Sciatic nerve (tissue), 2 donors: ENCODE data around the gene C1QTNF1. TPM values are rescaled to one million over a fixed set of nuclear protein-coding genes. Genes with fewer than 3 reads are reported as not detected.

Experiments used
- ATAC-seq: fragments of 200-7000 bp; cut with Tn5 transposase; one replicate; pipeline ENCODE4 v1.9.1; 2020; ENCODE audit warnings: mild to moderate bottlenecking, moderate library complexity
- DNase-seq: peaks from one replicate; pipeline ENCODE4 v3.0.0-alpha.2; 2020; ENCODE audit warnings: low spot score
- intact Hi-C: fragments of 100-400 bp; cut with DNase I; formaldehyde crosslinking; loops from one replicate; pipeline ENCODE4 v1.14.2; 2022
- total RNA-seq: library from RNA; stranded (reverse); fragmentation: NEBNext Ultra II Directional; extraction: Animal tissue kit (Norgen Biotek cat#: 25700); gene quantifications from one replicate; pipeline ENCODE4 v1.2.1, GENCODE V29; 2021
- donor health status: DM: no; HTN: no; CAD: no.
- donor health status: DM: no; HTN: no; CAD: no.

Gene C1QTNF1
- total RNA-seq, 1 donor from 2014 or later = 22.6 TPM

DNA sequence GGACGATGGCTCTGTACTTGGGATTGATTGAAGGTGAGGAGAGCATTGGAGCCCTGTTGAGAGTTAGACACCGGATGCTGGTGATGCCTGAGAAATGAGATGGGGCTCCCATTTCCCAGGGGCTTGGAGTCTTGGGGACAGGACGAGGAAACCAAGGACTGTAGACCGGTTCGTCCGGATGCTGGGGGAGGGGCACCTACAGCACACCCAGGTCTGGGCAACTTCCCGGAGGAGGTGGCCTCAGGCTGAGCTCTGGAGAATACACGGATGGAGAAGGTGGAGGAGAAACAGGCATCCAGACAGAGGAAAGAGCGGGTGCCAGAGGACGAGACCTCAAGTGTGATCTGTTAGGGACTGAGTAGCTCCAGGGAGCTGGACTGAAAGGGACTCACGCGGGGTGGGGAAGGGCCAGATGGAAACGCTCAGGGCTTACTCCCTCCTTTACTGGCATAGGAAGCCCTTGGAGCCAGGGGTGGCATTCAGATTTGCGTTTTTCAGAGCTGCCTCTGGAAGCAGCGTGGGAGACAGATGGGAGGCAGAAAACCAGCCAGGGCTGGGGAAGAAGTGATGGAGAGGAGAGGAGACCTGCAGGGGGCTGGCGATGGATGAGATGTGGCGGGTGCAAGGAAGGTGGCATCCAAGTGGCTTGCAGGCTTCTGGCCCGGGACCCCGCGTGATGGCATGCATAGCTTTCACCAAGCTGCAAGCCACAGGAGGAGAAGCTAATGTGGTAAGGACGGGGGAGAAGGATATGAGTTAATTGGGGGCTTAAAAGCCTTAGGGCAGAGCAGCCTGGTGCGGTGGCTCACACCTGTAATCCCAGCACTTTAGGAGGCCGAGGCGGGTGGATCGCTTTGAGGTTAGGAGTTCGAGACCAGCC is 8.3 kb downstream of the C1QTNF1 start:
- ATAC-seq (no peak), DNase-seq (peak; percentile 57)
- intact Hi-C loops = no loop called here

DNA sequence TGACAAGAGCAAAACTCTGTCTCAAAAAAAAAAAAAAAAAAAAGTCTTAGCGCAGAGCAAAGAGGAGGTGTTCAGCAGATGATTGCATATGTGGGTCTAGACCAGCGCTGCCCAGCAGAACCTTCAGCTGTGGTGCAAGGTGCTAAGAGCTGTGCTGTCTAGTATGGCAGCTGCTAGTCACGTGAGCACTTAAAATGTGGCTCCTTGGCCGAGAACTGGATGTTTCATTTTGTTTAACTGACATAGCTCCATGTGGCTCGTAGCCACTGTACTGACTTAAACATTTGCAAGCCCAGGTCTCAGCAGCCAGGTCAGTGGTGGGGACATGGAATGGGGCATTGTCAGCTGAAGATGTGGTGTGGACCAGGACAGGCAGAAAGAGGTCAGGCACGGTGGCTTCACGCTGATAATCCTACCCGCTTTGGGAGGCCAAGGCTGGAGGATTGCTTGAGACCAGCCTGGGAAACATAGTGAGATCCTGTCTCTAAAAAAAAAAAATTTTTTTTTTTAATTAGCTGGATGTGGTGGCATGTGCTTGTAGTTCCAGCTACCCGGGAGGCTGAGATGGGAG is 9.2 kb downstream of the C1QTNF1 start:
- DNase-seq = peak; percentile 32
- intact Hi-C loops = no loop called here
- ATAC-seq = no peak

DNA sequence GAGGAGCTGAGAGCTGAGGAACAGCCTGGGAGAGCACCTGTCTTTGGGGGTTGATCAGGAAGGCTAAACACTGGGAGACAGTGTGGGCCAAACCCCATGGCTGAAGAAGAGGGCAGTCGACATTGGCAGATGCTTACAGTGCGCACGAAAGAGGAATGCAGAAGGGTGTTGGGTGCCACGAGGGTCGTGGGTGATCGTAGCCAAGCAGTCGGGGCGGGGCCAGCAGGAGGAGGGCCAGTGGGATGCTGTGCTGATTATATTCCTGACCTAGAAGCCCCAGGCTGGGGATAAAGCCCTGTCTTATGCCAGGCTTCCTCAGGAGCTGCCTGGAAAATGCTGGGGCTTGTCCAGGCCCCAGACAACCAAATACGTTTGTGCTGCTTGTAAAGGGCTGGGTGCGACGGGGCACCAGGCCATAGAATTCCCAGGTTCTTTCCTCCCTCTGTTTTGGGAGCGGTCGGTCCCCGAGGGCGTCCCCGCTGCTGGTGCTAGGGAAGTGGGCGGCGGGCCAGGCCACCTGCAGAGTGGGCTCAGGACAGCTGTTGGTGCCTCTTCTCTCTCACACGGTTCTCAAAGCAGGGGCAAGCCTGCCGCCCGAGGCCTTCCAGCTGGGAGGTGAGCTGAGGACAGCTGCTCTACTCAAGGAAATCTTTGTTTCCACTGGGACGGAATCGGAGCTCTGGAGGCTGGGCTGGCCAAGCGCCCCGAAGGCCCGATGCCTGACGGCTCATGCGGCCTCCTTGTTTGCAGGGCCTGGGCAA is 10.0 kb downstream of the C1QTNF1 start:
- ATAC-seq (peak; percentile 78), DNase-seq (peak; percentile 72)
- intact Hi-C loops = no loop called here

DNA sequence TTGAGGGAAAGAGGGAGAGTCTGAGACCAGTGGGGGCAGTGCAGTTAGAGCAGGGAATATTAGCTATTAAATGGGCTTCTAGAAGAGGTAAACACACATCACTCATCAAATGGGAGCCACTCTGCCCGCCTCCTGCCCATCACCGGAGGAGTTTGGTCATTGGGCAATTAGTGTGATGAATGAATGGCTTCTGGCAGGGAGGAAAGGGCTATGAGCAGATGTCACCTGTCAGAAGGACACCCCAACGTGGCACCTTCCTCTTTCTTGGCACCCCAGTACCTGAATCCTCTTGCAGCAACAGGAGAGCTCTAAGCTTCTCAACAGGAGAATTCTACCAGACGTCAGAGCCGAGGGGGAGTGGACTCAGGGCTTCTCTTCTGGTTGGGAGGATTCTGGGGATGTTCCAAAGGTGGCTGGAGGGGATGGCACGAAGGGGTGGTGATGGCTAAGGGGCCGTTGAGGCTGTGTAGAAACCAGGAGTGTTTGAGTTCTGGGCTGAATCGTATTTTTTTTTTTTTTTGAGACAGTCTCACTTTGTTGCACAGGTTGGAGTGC is 11.0 kb downstream of the C1QTNF1 start:
- ATAC-seq = no peak
- peak; percentile 26 for DNase-seq
- intact Hi-C loops = no loop called here

DNA sequence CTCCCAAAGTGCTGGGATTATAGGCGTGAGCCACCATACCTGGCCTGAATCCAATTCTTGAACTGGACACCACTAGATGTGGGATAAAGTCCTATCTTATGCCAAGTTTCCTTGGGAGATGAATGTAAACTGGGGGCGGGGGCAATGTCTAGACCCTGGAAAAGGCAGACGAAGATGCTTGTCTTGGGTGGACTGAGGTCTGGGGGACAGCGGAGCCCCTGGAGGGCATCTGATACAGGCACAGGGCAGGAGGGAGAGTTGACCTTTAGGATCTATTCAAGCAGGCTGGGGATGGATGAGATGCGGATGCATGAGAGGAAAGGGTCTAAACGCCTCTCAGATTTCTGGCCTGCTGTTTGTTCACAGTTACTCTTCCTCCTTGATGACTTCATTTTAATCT is 11.7 kb downstream of the C1QTNF1 start:
- DNase-seq (peak; percentile 32), ATAC-seq (no peak)
- intact Hi-C loops = no loop called here

DNA sequence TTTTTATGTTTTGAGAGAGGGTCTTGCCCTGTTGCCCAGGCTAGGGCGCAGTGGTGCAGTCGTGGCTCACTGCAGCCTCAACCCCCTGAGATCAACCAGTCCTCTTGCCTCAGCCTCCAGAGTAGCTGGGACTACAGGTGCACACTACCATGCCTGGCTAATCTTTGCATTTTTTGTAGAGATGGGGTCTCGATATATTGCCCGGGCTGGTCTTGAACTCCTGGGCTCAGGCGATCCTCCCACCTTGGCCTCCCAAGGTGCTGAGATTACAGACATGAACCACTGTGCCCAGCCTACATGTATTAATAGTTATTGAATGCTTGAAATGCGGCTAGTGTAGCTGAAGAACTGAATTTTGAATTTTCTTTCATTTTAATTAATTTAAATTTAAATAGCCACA is 12.2 kb downstream of the C1QTNF1 start:
- no peak for ATAC-seq
- DNase-seq = peak; percentile 28
- intact Hi-C loops = no loop called here

DNA sequence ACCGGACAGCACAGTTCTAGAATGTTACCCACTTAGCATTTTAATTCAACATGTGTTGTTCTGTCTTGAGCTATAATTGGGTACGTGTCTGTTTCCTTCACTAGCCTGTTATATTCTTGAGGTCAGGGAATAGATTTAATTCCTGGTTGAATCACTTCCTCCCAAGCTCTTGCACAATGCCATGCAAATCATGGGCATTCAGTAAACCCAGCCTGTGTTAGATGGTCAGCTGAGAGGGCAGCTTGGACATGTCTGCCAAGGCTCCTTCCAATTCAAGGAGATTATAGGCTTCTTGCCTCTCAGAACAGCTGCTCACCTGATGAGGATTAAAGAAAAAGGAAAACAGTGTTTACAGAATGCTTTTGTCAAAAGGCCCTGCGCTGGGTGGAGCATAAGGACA is 12.6 kb downstream of the C1QTNF1 start:
- peak; percentile 51 for DNase-seq
- intact Hi-C loops = no loop called here

DNA sequence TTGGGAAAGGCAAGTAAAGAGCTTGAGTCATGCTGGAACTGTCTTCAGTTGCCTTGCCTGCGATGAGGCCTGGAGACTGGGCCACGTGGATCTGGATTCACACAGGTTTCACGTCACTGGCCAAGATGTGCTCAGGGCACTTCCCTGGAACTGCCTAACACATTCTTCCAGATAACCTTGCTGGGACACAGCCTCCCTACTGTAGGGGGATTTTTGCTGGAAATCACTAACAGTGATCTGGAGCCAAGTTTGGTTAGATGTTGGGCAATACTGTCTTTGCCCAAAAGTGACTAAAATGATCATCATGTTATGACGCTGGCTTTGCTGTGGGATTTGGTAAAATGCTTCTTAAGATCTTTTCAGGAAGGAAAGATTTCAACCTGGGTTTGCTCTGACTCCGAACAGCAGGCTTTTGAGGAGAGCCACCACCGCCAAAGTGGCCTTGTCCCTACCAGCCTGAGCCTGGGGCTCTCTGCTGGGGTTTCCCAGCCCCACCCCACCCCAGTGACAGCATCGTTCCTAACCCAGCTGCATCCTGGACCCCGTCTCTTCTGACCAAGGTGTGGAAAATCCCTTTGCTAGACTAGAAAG is 14.7 kb downstream of the C1QTNF1 start:
- ATAC-seq (peak; percentile 70), DNase-seq (peak; percentile 57)
- intact Hi-C loops = no loop called here

More for the DNA sequence above, 12.6 kb downstream of the C1QTNF1 start:
- peak; percentile 35 for ATAC-seq

DNA sequence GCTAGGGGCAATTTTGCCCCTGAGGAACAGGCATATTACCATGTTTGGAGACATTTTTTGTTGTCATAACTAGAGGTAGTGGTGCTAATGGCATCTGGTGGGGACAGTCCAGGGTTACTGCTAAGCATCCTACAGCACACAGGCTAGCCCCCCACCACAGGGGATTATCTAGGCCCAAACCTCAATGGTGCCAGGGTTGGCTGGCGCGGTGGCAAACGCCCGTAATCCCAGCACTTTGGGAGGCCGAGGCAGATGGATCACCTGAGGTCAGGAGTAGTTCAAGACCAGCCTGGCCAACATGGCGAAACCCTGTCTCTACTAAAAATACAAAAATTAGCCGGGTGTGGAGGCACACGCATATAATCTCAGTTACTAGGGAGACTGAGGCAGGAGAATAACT is 15.2 kb downstream of the C1QTNF1 start:
- intact Hi-C loops = no loop called here
- ATAC-seq (no peak), DNase-seq (no peak)

DNA sequence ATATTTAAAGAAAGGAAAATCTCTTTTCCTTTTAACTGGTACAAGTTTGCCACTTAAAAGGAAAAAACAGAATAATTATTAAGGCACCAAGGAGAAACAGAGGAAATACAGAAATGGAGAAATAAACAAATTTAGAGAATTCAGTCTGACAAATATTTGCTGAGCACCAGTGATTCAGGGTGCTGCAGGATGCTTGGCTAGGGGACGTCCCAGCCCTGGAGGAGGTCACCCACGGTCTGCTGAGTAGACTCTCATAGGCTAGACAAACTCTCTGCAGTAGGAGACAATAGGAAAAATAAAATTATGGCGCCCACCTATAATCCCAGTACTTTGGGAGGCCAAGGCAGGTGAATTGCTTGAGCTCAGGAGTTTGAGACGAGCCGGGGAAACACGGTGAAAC is 15.9 kb downstream of the C1QTNF1 start:
- intact Hi-C loops = no loop called here
- no peak for DNase-seq
- no peak for ATAC-seq

DNA sequence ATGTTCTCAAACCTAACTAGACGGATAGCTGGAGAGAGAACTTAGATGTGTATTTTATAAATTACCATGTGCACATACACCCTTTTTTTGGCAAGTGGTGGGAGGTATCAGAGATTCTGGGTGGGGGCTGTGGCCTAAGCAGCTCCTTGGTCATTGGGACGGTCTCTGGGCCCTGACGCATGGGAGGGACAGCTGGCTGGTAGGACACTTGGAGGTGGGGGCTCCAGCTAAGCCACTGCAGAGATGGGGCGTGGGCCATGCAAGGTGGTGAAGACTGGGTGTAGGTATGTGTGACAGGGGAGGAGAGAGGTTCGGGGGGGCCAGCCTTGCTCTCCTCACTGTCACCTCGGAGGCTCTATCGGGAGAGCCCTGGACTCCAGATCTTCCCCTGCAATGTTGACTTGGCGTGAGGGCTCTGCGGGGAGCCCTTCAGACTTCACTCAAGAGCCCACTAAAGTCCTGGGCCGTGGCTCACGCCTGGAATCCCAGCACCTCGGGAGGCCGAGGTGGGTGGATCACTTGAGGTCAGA is 17.1 kb downstream of the C1QTNF1 start:
- intact Hi-C loops = no loop called here
- DNase-seq = no peak

DNA sequence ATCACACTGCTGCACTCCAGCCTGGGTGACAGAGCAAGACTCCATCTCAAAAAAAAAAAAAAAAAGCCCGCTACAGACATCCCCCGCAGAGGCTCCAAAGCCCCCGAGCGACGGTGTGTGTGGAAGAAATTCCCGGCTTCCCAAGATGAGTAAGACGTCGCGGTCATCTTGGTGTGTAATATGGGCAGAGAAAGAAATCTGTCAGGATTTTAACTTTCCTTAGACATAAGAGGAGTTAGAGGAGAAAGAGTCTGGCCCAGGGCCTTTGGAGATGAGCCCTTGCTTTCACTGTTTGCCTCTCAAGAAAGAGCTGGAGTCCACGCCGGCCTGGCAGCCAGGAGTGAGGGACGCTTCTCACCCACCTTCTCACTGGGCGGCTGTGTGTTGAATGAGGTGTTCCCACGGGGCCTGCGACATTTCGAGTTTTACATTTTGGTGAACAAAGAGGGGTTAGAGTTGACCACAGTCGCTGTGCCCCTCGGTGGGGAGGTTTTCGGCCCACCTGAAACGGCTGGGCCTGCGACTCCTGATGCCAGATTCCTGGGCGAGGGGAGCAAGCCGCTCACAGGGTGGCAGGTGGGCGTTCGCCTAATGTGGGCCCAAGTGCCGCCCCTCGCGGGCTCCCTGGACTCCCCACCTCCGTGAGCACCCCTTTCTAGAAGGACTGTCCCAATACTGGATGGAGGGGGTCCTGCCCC is 17.9 kb downstream of the C1QTNF1 start:
- DNase-seq (no peak), ATAC-seq (no peak)
- intact Hi-C loops = no loop called here

More for the DNA sequence above, 17.1 kb downstream of the C1QTNF1 start:
- no peak for ATAC-seq

DNA sequence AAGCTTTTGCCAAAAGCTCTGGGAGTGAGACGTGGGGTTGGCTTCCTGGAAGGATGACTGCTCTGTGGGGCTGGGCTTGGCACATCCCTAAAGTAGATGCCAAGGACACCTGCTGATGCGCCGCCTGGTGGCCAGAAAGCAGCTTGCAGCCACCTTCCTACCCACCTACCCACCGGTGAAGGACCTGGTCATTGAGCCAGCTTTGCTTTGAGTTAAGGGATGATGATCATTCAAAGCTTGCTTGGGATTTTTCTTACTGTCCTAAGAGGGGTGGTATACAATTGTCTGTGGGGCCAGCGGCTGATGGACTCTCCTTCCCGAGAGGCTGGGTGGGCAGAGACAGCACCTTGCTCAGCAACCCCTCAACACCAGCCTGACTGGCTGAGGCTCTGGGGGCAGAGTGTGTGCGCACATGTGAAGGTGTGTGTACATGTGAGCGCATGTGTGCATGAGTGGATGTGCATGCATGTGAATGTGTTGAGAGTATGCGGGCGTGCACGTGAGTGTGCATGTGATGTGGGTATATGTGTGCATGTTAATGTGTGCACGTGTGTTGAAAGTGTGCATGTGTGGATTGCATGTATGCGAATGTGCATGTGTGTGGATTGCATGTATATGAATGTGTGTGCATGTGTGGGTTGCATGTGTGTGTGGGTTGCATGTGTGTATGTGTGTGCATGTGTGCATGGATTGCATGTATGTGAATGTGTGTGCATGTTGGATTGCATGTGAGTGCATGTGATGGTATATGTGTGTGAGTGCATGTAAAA is 18.6 kb downstream of the C1QTNF1 start:
- ATAC-seq (no peak), DNase-seq (peak; percentile 81)
- intact Hi-C loops = no loop called here

DNA sequence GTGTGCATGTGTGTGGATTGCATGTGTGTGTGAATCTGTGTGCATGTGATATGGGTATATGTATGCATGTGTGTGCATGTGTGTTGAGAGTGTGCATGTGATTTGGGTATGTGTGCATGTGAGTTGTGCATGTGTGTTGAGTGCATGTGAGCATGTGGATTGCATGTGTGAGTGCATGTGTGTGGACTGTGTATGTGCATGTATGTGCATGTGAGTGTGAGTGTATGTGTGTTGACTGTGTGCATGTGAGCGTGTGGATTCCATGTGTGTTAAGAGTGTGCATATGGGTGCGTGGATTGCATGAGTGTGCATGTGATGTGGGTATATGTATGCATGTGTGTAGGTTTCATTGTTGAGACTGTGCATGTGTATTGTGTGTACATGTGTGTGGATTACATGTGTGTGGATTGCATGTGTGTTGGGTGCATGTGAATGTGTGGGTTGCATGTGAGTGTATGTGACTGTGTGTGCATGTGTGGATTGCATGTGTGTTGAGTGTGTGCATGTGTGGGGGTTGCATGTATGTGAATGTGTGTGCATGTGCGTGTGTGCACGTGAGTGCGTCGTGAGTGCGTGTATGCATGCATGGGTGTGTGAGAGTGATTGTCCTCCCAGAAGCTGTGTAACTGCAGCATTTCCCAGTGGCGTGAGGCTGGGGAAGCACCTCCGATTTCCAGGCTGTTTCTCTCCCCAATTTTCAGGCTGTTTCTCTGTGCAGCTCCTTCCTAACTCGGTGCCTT is 19.4 kb downstream of the C1QTNF1 start:
- no peak for ATAC-seq
- no peak for DNase-seq
- intact Hi-C loops = no loop called here

DNA sequence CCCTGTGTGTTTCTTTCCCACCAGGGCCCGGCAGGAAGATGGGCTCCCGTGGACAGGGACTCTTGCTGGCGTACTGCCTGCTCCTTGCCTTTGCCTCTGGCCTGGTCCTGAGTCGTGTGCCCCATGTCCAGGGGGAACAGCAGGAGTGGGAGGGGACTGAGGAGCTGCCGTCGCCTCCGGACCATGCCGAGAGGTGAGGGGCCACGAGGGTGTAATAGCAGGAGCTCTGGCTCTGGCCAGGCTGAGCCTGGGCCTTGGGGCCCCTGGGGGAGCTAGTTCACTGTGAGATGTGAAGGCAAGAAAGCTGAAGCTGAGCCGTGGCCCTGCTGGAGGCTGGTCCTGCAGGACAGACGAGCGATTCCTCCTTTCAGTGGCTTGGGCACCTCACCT is 20.0 kb downstream of the C1QTNF1 start:
- ATAC-seq (no peak), DNase-seq (no peak)
- intact Hi-C loops = no loop called here

DNA sequence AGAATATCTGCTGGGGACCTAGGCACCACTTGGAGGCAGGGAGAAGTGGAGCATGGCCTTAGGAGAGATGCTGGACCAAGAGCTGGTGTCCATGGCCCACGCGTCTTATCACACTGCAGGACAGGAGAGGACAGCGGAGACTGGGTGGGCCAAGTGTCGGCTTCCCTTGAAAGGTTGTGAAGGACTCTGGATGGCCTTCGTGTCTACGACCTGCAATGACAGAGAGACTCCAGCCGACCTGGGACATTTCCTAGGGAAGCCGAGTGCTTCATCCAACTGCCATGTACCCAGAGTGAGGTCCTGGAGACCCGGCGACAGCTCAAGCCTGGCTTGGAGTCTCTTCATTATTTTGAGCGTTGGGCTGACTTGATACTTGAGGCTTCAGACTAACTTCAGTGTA is 20.5 kb downstream of the C1QTNF1 start:
- no peak for DNase-seq
- no peak for ATAC-seq
- intact Hi-C loops = no loop called here
